Left ventricle myocardium superior (tissue), 1 donor: ENCODE data around the gene TRAF6. TPM values are rescaled to one million over a fixed set of nuclear protein-coding genes. Genes with fewer than 3 reads are reported as not detected.
"Not testable (repeated sequence)": the region's sequence is repeated elsewhere in the genome, so short reads cannot be mapped to it uniquely, and the experiment has no call there.

Source experiments
- ATAC-seq: fragments of 200-7000 bp; cut with Tn5 transposase; one replicate; pipeline ENCODE4 v1.9.1; 2020; ENCODE audit warnings: mild to moderate bottlenecking, moderate library complexity
- DNase-seq: peaks from one replicate; pipeline ENCODE4 v3.0.0-alpha.2; 2020
- intact Hi-C: fragments of 100-400 bp; cut with micrococcal nuclease; formaldehyde crosslinking; loops from one replicate; pipeline ENCODE4 v1.11.0; 2022
- total RNA-seq: library from RNA; stranded (reverse); fragmentation: NEBNext Ultra II Directional; extraction: Animal tissue kit (Norgen Biotek cat#: 25700); gene quantifications from one replicate; pipeline ENCODE4 v1.2.1, GENCODE V29; 2021
- donor health status: DM: no; HTN: yes; CAD: no; lungs with severe emphysema.

The TRAF6 gene
- total RNA-seq, 1 donor from 2014 or later: 11.6 TPM

GRCh38 chr11:36500315-36500721 is 9.8 kb downstream of the TRAF6 start:
- no peak for DNase-seq
- intact Hi-C loops: loop anchor here (5.0 kb wide), 1 partner anchor 122 kb away; no protein-coding TSS in a partner anchor
- ATAC-seq: peak; percentile 96

- no peak for DNase-seq
- intact Hi-C loops: no loop called here
- ATAC-seq: no peak
Observed at GRCh38 chr11:36499315-36499714, 10.8 kb downstream of the TRAF6 start.

- no peak for ATAC-seq
- DNase-seq: no peak
- intact Hi-C loops: no loop called here
Observed at GRCh38 chr11:36498721-36499120, 11.4 kb downstream of the TRAF6 start.

- intact Hi-C loops: no loop called here
- no peak for ATAC-seq
Observed at GRCh38 chr11:36493332-36493731, 16.7 kb downstream of the TRAF6 start.

GRCh38 chr11:36492724-36493304 is 17.3 kb downstream of the TRAF6 start:
- intact Hi-C loops: no loop called here
- no peak for DNase-seq
- peak; percentile 51 for ATAC-seq

More at GRCh38 chr11:36493332-36493731, 16.7 kb downstream of the TRAF6 start:
- DNase-seq: no peak

- peak; percentile 47 for ATAC-seq
- intact Hi-C loops: no loop called here
Observed at GRCh38 chr11:36490026-36490806, 19.9 kb downstream of the TRAF6 start.

GRCh38 chr11:36488096-36488495 is 22.0 kb downstream of the TRAF6 start:
- intact Hi-C loops: no loop called here
- DNase-seq: no peak
- ATAC-seq: no peak

More at GRCh38 chr11:36490026-36490806, 19.9 kb downstream of the TRAF6 start:
- DNase-seq: no peak

GRCh38 chr11:36487619-36488018 is 22.5 kb downstream of the TRAF6 start:
- intact Hi-C loops: no loop called here
- ATAC-seq (no peak), DNase-seq (no peak)

GRCh38 chr11:36485298-36486002 is 24.6 kb downstream of the TRAF6 start:
- intact Hi-C loops: no loop called here
- ATAC-seq: no peak

GRCh38 chr11:36483042-36483441 is 27.0 kb downstream of the TRAF6 start:
- intact Hi-C loops, ATAC-seq, DNase-seq: not testable (repeated sequence)

More at GRCh38 chr11:36485298-36486002, 24.6 kb downstream of the TRAF6 start:
- DNase-seq: no peak

- peak; percentile 68 for ATAC-seq
- intact Hi-C loops: no loop called here
- no peak for DNase-seq
Observed at GRCh38 chr11:36480833-36481232, 29.2 kb downstream of the TRAF6 start.

- DNase-seq (no peak), ATAC-seq (peak; percentile 74)
- intact Hi-C loops: loop anchor here (5.0 to 10.0 kb wide), 3 partner anchors 172 to 864 kb away; partner anchors contain the start of gene FJX1
Observed at GRCh38 chr11:36478700-36479329, 31.3 kb downstream of the TRAF6 start.

- intact Hi-C loops: loop anchor here (5.0 to 10.0 kb wide), 3 partner anchors 168 to 860 kb away; partner anchors contain the start of gene FJX1
- DNase-seq: no peak
- ATAC-seq: no peak
Observed at GRCh38 chr11:36475192-36475591, 34.9 kb downstream of the TRAF6 start.

- DNase-seq: no peak
- ATAC-seq: no peak
- intact Hi-C loops: loop anchor here (10.0 kb wide), 1 partner anchor 857 kb away; the partner anchor contains the start of gene FJX1
Observed at GRCh38 chr11:36471577-36471976, 38.5 kb downstream of the TRAF6 start.

GRCh38 chr11:36469881-36470802 is 39.9 kb downstream of the TRAF6 start:
- no peak for DNase-seq
- ATAC-seq: peak; percentile 53
- intact Hi-C loops: loop anchor here (10.0 kb wide), 1 partner anchor 855 kb away; the partner anchor contains the start of gene FJX1

- intact Hi-C loops: no loop called here
- DNase-seq: no peak
- ATAC-seq: no peak
Observed at GRCh38 chr11:36469063-36469462, 41.0 kb downstream of the TRAF6 start.

- DNase-seq (no peak), ATAC-seq (no peak)
- intact Hi-C loops: no loop called here
Observed at GRCh38 chr11:36467916-36468315, 42.2 kb downstream of the TRAF6 start.

- intact Hi-C loops: no loop called here
- DNase-seq (no peak), ATAC-seq (no peak)
Observed at GRCh38 chr11:36467012-36467411, 43.1 kb downstream of the TRAF6 start.
